Right renal pelvis (tissue), 4 donors: ENCODE results near the gene TMEM235. TPM values are rescaled to one million over a fixed set of nuclear protein-coding genes. Genes with fewer than 3 reads are reported as not detected.

Experiments used
- DNase-seq, 4 donors: peaks; one replicate each; pipeline ENCODE4 v3.0.0-alpha.2; 2013; ENCODE audit warnings: low read depth in 4 of 4, low spot score in 3 of 4, missing footprints in 1 of 4
- polyA plus RNA-seq, 4 donors: library from polyadenylated mRNA; unstranded; fragments of 120-200 nt; gene quantifications; one replicate each; pipeline ENCODE4 v1.2.1, GENCODE V29; 2013; ENCODE audit not compliant: insufficient read length in 4 of 4

TMEM235 gene
- polyA plus RNA-seq, 4 donors = 0.05 to 0.12 TPM; not detected in 2

GRCh38 chr17:78268191-78268874 lies 36.9 kb downstream of the TMEM235 start:
- no peak for DNase-seq

DNA sequence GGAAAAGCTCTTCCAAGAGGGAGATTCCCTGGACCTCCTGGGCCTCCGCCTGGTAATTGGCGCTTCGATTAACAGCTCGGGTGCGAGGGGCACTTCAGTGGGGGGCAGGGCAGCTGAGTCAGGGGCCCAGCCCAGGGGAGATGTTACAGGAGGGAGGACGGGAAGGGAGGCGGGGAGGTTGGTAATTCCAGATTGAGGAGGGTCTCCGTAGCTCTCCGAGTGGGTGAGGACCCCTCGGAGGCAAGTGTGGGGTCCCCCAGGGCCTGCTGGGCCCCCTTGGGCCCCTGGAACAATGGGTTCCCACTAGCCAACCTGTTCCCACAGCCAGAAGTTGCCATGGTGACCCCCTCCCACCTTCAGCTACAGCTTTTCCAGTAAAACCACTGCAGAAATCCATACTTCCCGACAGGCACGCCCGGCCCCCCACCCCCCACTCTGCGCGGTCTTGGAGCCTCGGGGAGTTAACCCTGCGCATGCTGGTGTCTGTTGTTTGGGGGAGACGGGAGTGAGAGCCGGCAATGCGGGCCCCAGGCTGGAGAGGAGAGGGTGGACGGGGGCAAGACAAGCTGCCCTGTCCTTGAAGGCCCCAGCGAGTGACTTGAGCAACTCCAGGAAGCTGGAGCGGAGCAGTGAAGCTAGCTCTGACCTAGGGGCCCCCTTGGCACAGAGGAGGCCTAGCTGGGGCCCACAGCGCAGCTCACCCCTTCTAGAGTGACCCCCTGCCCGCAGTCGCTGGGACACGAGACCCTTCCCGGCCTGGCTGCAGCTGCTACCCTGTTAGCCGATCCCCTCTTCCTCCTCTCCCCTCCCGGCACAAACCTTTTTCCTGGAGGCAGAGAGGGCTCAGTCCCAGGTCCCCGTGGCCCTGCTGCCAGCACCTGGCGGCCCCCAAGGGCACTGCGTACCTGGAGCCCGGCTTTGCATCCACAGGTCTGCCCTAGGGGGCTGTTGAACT lies 37.8 kb downstream of the TMEM235 start:
- DNase-seq = no peak

- no peak for DNase-seq
Measured at GRCh38 chr17:78269955-78270381, 38.5 kb downstream of the TMEM235 start.

DNA sequence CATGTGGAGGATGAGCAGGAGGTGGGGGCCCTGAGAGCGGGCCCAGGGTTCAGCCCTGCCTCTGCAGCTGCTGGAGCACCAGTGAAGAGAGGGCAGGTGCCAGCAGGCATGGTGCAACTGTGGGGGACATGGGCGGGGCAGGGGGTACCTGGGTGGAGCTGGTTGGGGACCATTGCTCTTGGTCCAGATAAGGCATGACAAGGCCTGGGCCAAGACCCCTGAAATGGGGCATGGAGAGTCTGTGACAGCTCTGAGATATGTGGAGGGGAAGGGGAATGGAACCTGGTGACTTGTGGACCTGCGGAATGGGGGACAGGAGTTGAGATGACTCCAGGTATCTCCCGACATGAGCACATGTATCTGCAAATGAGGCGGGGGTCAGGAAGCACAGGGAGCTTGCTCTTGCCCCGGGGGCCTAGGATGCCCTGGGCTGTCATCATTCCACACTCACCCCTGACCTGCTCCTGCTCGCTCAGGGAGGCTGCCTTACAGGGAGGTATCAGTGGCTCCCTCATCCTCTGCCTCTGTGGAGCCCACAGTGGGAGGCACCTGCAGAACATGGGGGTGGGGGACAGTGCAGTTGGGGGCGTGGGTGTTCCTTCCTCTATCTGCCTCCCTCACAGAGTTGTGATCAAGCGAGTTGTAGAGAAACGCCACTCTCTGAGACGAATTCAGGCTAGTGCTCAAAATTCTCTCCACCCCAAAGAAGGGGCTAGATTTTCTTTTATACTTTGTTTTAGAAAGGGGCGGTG lies 40.2 kb downstream of the TMEM235 start:
- DNase-seq = no peak

- peak in 2 of 4 donors; percentile 75 to 76 for DNase-seq
Measured at GRCh38 chr17:78272181-78272913, 40.9 kb downstream of the TMEM235 start.

GRCh38 chr17:78272914-78273258 lies 41.5 kb downstream of the TMEM235 start:
- DNase-seq = no peak

GRCh38 chr17:78273813-78274212 lies 42.4 kb downstream of the TMEM235 start:
- DNase-seq = no peak

DNA sequence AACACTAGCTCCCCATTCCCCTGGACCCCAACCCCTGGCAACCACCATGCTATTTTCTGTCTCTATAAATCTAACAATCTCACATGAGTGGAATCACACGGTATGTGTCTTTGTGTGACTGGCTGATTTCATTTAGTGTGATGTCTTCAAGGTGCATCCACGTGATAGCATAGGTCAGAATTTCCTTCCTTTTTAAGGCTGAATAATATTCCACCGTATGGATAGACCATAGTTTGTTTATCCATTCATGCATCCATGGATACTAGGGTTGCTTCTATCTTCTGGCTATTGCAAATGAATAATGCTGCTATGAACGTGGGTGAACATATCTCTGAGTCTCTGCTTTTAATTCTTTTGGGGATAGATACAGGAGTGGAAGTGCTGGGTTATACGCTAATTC lies 43.9 kb downstream of the TMEM235 start:
- no peak for DNase-seq

DNA sequence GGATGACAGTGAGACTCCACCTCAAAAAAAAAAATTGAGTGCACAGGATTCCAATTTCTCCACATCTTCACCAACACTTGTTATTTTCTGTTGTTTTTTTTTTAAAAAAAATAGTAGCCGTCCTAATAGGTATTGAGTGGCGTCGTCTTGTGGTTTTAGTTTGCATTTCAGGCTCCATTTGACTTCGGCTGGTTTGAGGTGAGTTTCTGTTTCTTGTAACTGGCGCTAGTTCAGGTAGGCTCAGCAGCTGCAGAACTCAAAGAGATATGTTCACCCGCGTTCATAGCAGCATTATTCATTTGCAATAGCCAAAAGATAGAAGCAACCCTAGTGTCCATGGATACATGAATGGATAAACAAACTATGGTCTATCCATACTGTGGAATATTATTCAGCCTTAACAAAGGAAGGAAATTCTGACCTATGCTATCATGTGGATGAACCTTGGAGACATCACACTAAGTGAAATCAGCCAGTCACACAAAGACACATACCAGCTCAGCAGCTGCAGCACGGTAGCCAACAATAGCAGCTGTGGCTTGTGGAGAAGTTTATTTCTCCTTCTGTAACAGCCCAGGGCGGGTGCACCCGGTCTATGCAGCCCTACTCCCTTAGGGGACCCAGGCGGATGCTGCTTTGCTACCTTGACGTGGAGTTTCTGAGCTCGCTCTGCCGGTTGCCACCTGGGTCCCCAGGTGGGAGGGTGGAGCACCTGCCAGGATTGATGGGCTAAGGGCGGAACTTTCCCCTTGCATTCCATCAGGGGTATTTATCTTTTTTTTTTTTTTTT lies 44.9 kb downstream of the TMEM235 start:
- DNase-seq = no peak

DNA sequence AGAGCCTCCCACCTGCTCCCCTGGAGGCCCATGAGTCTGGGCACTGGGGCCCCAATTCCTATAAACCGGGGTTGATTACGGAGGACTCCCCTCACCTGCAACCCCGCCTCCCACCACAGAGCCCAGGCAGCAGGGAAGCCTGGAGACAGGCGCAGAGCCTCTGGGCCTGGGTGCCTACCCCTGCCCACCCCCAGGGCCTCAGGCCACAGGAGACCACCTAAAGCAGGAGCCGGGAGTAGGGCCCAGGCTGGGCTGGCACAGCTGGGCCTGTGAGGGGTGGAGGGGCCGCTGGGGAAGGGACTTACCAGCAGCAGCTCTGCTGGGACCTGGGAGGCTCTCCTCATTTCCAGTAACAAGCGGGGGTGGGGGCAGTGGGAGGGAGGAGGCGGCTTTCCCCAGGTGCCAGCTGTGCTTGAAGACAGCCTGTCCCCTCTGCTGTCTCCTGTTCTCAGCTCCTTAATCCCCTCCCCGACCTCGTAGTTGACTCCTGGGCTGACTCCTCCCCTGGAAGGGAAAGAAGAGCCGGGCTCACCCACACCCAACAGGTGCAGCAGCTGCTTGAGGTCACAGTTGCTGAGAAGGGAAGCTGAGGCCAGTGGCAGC lies 46.8 kb downstream of the TMEM235 start:
- DNase-seq = no peak

- no peak for DNase-seq
Measured at GRCh38 chr17:78279360-78279990, 48.0 kb downstream of the TMEM235 start.

DNA sequence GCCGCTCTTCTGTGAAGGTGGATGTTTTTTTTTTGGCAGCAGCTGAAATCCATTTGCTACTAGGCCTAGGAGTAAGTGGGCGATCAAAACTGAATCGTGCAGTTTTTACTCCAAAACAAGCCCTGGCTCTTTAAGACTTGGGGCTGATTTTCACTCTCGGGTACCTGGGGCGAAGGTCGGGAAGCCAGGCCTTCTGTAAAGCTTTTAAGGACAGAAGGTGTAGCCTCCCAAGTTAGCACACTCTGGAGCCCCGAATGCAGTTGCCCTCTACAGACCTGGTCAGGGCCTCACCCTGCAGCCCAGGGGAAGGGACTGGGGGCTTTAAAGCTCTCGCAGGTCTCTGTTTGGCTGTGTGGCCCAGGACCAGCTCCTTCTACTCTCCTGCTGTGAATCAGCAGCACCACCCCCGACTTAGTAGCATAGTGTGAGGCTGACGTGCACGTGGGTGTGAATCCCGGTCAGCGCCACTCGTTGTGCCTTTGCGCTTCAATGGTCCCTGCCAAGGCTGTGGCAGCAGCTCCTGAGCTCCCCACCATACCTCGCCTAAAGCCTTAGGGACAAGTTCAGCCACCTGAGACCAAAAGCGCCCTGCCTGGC lies 49.9 kb downstream of the TMEM235 start:
- DNase-seq = no peak

DNA sequence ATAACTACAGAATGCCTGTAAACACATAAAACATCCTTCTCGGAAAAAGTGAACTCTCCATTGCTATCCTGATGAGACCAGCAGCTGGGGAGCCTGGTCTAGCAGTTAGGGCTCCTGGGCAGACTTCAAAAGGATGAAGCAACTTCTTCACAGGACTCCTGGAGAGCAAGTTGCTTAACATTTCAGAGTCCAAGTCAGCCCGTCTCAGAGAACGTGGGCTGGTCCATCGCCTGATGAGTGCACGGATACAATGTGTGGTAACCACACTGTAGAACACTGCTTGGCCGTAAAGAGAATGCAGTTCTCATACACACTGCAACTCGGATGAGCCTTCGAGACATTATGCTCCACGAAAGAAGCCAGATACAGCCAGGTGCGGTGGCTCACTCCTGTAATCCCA lies 52.7 kb downstream of the TMEM235 start:
- no peak for DNase-seq

GRCh38 chr17:78289004-78289403 lies 57.6 kb downstream of the TMEM235 start:
- no peak for DNase-seq

GRCh38 chr17:78289802-78290363 lies 58.5 kb downstream of the TMEM235 start:
- DNase-seq = peak; percentile 73 to 88 (median 82)
